ENCODE data around the gene GALNT17.

DNA sequence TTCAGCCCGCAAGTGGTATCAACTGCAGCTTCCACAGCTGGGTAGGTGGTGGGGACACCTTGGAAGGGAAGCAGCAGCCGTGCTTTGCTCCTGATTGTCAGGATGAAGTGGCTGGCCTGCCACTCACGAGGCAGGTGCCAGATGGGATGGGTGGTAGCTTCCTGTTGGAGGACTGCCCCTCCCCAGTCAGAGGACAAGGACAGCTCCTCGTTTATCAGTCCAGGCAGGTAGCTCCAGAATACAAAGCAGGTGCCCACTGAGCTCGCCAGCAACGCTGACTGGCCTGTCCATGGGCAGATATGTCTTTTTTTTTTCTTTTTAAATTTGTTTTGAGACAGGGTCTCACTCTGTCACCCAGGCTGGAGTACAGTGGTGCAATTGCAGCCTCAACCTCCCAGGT is 431.3 kb downstream of the GALNT17 start:
- TF ChIP-seq, protein P1, sequence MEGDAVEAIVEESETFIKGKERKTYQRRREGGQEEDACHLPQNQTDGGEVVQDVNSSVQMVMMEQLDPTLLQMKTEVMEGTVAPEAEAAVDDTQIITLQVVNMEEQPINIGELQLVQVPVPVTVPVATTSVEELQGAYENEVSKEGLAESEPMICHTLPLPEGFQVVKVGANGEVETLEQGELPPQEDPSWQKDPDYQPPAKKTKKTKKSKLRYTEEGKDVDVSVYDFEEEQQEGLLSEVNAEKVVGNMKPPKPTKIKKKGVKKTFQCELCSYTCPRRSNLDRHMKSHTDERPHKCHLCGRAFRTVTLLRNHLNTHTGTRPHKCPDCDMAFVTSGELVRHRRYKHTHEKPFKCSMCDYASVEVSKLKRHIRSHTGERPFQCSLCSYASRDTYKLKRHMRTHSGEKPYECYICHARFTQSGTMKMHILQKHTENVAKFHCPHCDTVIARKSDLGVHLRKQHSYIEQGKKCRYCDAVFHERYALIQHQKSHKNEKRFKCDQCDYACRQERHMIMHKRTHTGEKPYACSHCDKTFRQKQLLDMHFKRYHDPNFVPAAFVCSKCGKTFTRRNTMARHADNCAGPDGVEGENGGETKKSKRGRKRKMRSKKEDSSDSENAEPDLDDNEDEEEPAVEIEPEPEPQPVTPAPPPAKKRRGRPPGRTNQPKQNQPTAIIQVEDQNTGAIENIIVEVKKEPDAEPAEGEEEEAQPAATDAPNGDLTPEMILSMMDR (IDR thresholded peaks at IDR 0.05; ENCODE audit: low read depth, low read length) = no peak
- no peak for TF ChIP-seq EZH2phosphoT487 (IDR thresholded peaks at IDR 0.05; ENCODE audit: low read depth)
